HepG2 (cell line): ENCODE results near the gene IRS1. TPM values are rescaled to one million over a fixed set of nuclear protein-coding genes. Genes with fewer than 3 reads are reported as not detected.
A peak's percentile ranks its signal among the peaks of the same experiment; 100 is the strongest.

Source experiments
- ARID5B ChIP-seq: IDR thresholded peaks from 2 replicates; pipeline ENCODE4 v1.4.0; 2020; ENCODE audit warnings: mild to moderate bottlenecking, missing genetic modification reagents
- ARNTL ChIP-seq: sonication (generic); formaldehyde crosslinking; IDR thresholded peaks from 2 replicates; pipeline ENCODE4 v1.4.0; 2020; ENCODE audit warnings: mild to moderate bottlenecking, missing genetic modification reagents
- CBX2 ChIP-seq, 2 experiments: fragments of 200-600 bp in 1 of 2; sonication (generic); formaldehyde crosslinking in 1 of 2; IDR thresholded peaks; 2 replicates each; pipeline versions ENCODE4 v1.7.0 to v1.8.1; 2018 to 2022; ENCODE audit warnings: low read depth in 2 of 2, low read length in 1 of 2, mild to moderate bottlenecking in 1 of 2, missing genetic modification reagents in 1 of 2
- CREB1 ChIP-seq, 2 experiments: fragments of 450-650 bp in 1 of 2; IDR thresholded peaks; 2 replicates each; pipeline ENCODE4 v1.6.1; 2016 to 2017; ENCODE audit warnings: control low read depth in 1 of 2, mild to moderate bottlenecking in 1 of 2, missing compliant biosample characterization in 1 of 2, missing genetic modification characterization in 1 of 2
- HMG20B ChIP-seq: conservative IDR thresholded peaks from 2 replicates; pipeline ENCODE4 v1.6.1; 2016; ENCODE audit warnings: missing genetic modification reagents, missing compliant biosample characterization
- PHF5A ChIP-seq: IDR thresholded peaks from one replicate; pipeline ENCODE4 v1.6.1; 2018; ENCODE audit warnings: low read depth, missing genetic modification reagents; ENCODE audit not compliant: unreplicated experiment
- SIX1 ChIP-seq: sonication (generic); formaldehyde crosslinking; IDR thresholded peaks from 2 replicates; pipeline ENCODE4 v1.4.0; 2020; ENCODE audit warnings: missing genetic modification reagents, borderline replicate concordance
- SMYD3 ChIP-seq: sonication (generic); formaldehyde crosslinking; IDR thresholded peaks from 2 replicates; pipeline ENCODE4 v1.8.1; 2023; ENCODE audit warnings: mild to moderate bottlenecking, missing genetic modification reagents
- SOX13 ChIP-seq, 3 experiments: fragments of 450-650 bp in 1 of 3; sonication (generic) in 1 of 3; formaldehyde crosslinking in 1 of 3; IDR thresholded peaks in 2 of 3; conservative IDR thresholded peaks in 1 of 3; 2 replicates each; pipeline versions ENCODE4 v1.5.0 to v1.6.1; 2016 to 2020; ENCODE audit warnings: antibody characterized with exemption in 1 of 3, mild to moderate bottlenecking in 1 of 3, missing compliant biosample characterization in 1 of 3, missing genetic modification reagents in 1 of 3, moderate library complexity in 1 of 3
- TERF1 ChIP-seq: sonication (generic); formaldehyde crosslinking; IDR thresholded peaks from 2 replicates; pipeline ENCODE4 v1.8.0; 2022; ENCODE audit warnings: mild to moderate bottlenecking, missing genetic modification reagents, moderate library complexity
- ZGPAT ChIP-seq: IDR thresholded peaks from 2 replicates; pipeline ENCODE4 v1.6.1; 2016; ENCODE audit warnings: mild to moderate bottlenecking
- ZNF232 ChIP-seq: sonication (generic); formaldehyde crosslinking; IDR thresholded peaks from 2 replicates; pipeline ENCODE4 v1.4.0; 2020; ENCODE audit warnings: missing genetic modification reagents, borderline replicate concordance
- ZNF253 ChIP-seq: sonication (generic); formaldehyde crosslinking; IDR thresholded peaks from 2 replicates; pipeline ENCODE4 v1.8.0; 2022; ENCODE audit warnings: mild to moderate bottlenecking, missing genetic modification reagents, borderline replicate concordance
- ZNF281 ChIP-seq: sonication (generic); formaldehyde crosslinking; IDR thresholded peaks from 2 replicates; pipeline ENCODE4 v1.4.0; 2020; ENCODE audit warnings: missing genetic modification reagents, borderline replicate concordance
- ZNF292 ChIP-seq: sonication (generic); formaldehyde crosslinking; IDR thresholded peaks from 2 replicates; pipeline ENCODE4 v1.8.1; 2022; ENCODE audit warnings: mild to moderate bottlenecking, low read depth, missing genetic modification reagents, borderline replicate concordance
- polyA plus RNA-seq, 8 experiments: library from polyadenylated mRNA; depleted of rRNA in 3 of 8; stranded (reverse) in 7 of 8; unstranded in 1 of 8; fragments of >200 nt; fragmentation: Illumina TruSeq in 4 of 8; extraction: Trizol in 4 of 8; gene quantifications; 2 replicates each; pipeline versions ENCODE4 v1.2.1 to v1.2.3, GENCODE V29; 2011 to 2016; ENCODE audit warnings: low read depth in 4 of 8, missing spikeins in 1 of 8, mixed read lengths in 1 of 8; ENCODE audit not compliant: insufficient read depth in 1 of 8
- total RNA-seq, 5 experiments: library from RNA; depleted of rRNA; stranded (reverse); fragments of >200 nt; fragmentation: Illumina TruSeq; extraction: Trizol; gene quantifications; 2 replicates each; pipeline ENCODE4 v1.2.3, GENCODE V29; 2016; ENCODE audit warnings: low read depth in 1 of 5

IRS1 gene
- total and polyA plus RNA-seq, 2 of the 13 experiments (the other 11 are each of a cell fraction or from before 2014, with no cell fraction given) = 8.7 to 9.0 TPM

GRCh38 chr2:226760412-226761194, 39.0 kb downstream of the IRS1 start (continued):
- TF ChIP-seq ARID5B (CRISPR knock-in tag) (peak; percentile 98), HMG20B (CRISPR knock-in tag) (peak; percentile 58; the same call in 1 of the 2 replicates), ARNTL (CRISPR knock-in tag) (no peak), PHF5A (CRISPR knock-in tag) (peak; percentile 46), CREB1 (IDR thresholded peaks at IDR 0.05) (no peak), CREB1 (CRISPR knock-in tag; IDR thresholded peaks at IDR 0.05) (peak; percentile 74), ZNF232 (CRISPR knock-in tag) (peak; percentile 59; the same call in 1 of the 2 replicates), SIX1 (peak; percentile 88), ZGPAT (CRISPR knock-in tag) (peak; percentile 91), CBX2 (IDR thresholded peaks at IDR 0.05; ENCODE audit: low read depth, low read length) (no peak), CBX2 (CRISPR knock-in tag; IDR thresholded peaks at IDR 0.05; ENCODE audit: low read depth) (no peak), SOX13 (IDR thresholded peaks at IDR 0.05) (peak; percentile 81), SOX13 (CRISPR knock-in tag; conservative IDR thresholded peaks at IDR 0.05 in 1 of 2, IDR thresholded peaks at IDR 0.05 in 1 of 2) (peak in 1 of 2 experiments; percentile 87; a peak in 2 of 4 replicates), ZNF281 (no peak), ZNF253 (no peak), ZNF292 (peak; percentile 95), TERF1 (no peak), SMYD3 (peak; percentile 90)
